ENCODE results near the gene ARHGAP26.
A peak's percentile ranks its signal among the peaks of the same experiment; 100 is the strongest.

GRCh38 chr5:142866563-142867275 is 96.5 kb downstream of the ARHGAP26 start:
- TF ChIP-seq POLR2A (IDR thresholded peaks at IDR 0.05; ENCODE audit: low read depth, low read length) (no peak), CTCF (IDR thresholded peaks at IDR 0.05; ENCODE audit: extremely low read depth in 1 of 2, insufficient read depth in 1 of 2, low read depth in 1 of 2, low read length in 2 of 2) (peak; percentile 64 to 66), EZH2 (IDR thresholded peaks at IDR 0.05; ENCODE audit: borderline replicate concordance, low read depth, low read length, severe bottlenecking) (no peak), POLR2AphosphoS5 (IDR thresholded peaks at IDR 0.05; ENCODE audit: insufficient read depth, low read depth, low read length) (no peak), FOS (IDR thresholded peaks at IDR 0.05; ENCODE audit: borderline replicate concordance, insufficient read depth, low read length) (no peak)
- TF ChIP-seq, protein P1, sequence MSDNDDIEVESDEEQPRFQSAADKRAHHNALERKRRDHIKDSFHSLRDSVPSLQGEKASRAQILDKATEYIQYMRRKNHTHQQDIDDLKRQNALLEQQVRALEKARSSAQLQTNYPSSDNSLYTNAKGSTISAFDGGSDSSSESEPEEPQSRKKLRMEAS (IDR thresholded peaks at IDR 0.05; ENCODE audit: insufficient read depth, insufficient read length) = no peak
